SKM-1 treated with dmso at 0.1 percent for 144 hours (cell line): Measurements from ENCODE around the gene IRX2.

Source experiments
- DNase-seq: peaks from one replicate; lab custom pipeline; 2025; ENCODE audit not compliant: unreplicated experiment; lab: John Stamatoyannopoulos, UW

The IRX2 gene

DNA sequence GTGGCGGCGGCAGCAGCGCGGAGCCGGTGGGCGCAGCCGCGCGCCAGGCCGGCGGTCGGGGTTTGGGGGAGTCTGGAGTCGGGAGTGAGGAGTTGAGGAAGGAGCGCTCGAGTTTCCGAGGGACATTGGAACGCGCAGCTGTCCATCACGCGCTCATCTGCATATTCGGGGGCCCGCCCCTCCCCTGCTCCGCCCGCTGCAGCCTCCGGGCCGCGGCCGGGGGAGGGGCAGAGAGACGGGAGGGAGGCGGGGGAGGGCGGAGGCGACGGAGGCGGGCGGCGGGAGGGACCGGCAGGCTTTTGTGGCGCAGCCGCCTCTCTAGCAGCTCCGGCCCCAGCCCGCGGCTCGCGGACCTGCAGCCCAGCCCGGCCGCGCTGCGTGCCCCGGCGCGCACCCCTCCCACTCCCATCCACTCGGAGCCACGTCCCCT is at the start of gene IRX2:
Gene IRX2 (minus strand): TSS at position 86 of the 430 bp plus-strand sequence. CDS start 264 bp downstream, outside the sequence.
- DNase-seq = no peak

GRCh38 chr5:2800035-2800434 is 48.6 kb upstream of the IRX2 start:
- DNase-seq = no peak

GRCh38 chr5:2797981-2798380 is 46.5 kb upstream of the IRX2 start:
- DNase-seq = no peak

GRCh38 chr5:2797160-2797559 is 45.7 kb upstream of the IRX2 start:
- no peak for DNase-seq

DNA sequence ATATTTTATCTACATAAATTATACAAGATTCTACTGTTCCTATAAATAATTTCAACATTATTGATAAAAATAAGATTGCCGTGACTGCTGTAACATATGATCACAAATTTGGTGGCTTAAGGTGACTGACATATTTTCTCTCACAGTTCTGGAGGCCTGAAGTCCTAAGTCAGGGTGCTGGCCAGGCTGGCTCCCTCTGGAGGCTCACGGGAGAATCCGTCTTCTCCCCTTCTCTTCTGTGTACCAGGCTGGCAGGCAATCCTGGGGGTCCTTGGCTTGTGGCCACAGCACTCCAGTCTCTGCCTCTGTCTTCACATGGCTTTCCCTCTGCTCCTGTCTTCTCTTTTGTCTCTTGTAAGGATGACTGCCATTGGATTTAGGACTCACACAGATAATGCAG is 31.7 kb upstream of the IRX2 start:
- no peak for DNase-seq

DNA sequence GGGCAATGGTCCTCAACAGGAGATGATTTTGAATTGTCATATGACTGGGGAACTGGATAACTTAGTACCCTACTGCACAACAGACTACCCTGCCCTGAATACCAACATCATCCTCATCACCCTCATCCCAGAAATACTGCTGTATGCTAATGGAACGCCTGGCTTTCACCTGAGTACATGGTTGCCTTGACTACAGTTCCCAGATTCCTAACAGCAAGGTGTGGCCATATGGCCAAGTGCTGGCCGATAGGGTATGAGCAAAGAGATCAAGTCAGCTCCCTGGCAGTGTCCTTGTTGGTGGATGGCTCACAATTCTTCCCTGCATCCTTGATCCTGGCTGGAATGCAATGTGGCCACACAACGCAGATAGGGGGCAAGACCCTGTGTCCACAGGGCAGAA is 31.2 kb upstream of the IRX2 start:
- DNase-seq = no peak

DNA sequence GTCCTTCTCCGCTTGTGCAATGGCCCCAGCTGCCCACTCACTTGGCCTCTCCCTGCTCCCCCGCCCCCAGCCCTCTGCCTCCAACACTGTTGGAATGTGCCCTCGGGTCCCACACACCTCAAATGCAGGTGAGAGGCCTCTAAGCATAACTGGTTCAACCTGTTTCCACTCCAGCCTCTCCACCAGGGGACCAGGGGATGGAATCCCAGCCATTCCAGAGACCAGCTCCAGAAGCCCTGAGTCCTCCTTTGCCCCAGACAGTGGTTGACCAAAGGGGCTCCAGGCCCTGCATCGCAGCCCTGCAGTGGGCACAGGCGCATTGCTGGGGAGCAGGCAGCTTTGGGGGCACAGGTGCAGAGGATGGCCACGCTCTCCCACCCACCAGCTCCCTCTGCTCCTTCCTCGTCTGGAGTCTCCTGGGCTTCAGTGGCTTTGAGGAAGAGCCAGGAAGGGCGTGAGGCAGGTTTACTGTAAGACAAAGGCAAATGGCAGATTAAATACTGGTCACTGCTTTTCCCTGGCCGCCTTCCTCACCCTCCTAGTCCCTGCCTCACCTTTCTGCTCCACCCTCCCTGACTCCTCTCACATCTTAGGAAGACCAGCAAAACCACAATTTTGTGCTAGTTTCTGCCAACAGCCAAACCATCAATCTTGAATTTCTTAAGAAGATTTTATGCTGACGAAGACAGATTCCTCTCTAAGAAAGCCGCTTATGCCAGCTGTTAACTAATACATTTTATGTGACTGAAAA is 29.1 kb upstream of the IRX2 start:
- DNase-seq = no peak

DNA sequence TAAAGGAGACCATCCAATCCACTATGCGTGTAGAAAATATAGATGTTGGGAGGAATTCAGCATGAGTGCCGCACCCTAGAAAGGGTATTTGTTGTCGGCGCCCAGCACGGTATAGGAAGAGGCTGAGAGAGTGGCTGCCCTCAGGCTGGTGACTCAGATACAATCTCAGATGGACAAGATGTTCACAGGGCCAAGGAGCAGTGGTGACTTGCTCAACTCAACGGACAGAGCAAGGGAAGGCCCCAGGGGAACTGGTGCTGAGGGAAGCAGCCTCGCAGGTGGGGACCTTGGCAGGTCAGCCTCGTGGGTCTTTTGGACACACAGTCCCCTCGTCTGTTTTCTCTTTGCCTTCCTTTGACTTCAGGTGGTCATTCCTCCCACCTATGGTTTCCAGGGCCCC is 28.0 kb upstream of the IRX2 start:
- DNase-seq = no peak

DNA sequence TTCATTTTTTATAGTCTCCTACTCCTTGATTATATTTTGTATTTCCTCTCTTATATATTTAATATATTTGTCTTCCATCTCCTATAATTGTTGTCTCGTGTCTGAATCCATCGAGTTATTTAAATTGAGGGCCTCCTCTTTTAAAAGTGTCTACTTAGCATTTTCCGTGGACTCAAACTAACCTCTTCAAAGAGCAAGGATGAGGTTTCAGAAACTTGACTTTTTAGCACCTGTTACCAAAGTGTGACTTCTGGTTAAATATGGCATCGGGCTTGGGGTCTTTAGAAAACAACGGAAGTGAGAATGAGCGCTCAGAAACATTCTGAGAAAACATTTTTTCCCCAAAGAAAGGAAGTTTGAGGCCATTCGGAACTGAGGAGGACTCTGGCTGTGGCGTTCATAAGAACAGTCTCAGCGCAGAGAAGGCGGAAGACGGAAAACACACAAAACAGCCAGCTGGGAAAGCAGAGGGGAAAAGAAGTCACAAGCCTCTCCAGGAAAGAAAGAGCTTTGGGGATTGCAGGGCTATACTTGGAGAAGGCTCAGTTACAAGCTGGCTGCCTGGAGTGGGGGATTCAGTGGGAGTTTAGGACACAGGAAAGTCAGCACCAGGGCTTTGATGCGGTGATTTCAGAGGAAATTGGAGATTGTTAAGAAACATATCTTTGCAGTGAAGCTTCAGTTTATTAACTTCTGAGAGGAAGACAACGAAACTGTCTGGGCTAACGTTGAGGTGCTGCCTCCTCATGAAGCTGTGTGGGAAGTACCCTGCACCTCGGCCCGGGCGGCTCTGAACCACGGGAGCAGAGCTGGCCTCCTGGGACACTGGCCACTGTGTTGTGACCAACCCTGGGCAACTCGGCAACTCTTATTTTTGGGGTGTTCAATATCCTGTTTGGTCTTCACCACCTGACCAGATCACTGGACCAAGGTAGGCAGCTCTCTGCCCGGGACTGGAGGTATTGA is 25.1 kb upstream of the IRX2 start:
- no peak for DNase-seq

- DNase-seq = no peak
Observed at GRCh38 chr5:2773327-2773726, 21.9 kb upstream of the IRX2 start.

- no peak for DNase-seq
Observed at GRCh38 chr5:2767089-2767488, 15.6 kb upstream of the IRX2 start.

GRCh38 chr5:2764581-2764980 is 13.1 kb upstream of the IRX2 start:
- no peak for DNase-seq

DNA sequence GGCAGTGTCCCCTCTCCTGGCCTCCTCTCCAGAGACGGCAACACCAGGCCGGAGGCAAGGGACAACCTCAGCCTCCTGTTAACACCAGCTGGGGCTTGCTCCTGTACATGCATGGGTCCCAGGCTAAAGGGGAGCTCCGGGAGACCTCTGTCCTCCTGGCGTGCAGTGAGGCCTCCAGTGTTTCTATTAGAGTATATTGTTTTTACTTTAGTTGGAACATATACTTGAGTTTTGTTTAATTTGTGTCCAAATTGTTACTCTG is 12.0 kb upstream of the IRX2 start:
- no peak for DNase-seq

GRCh38 chr5:2762744-2763532 is 11.5 kb upstream of the IRX2 start:
- DNase-seq = no peak

- DNase-seq = no peak
Observed at GRCh38 chr5:2761921-2762488, 10.5 kb upstream of the IRX2 start.

DNA sequence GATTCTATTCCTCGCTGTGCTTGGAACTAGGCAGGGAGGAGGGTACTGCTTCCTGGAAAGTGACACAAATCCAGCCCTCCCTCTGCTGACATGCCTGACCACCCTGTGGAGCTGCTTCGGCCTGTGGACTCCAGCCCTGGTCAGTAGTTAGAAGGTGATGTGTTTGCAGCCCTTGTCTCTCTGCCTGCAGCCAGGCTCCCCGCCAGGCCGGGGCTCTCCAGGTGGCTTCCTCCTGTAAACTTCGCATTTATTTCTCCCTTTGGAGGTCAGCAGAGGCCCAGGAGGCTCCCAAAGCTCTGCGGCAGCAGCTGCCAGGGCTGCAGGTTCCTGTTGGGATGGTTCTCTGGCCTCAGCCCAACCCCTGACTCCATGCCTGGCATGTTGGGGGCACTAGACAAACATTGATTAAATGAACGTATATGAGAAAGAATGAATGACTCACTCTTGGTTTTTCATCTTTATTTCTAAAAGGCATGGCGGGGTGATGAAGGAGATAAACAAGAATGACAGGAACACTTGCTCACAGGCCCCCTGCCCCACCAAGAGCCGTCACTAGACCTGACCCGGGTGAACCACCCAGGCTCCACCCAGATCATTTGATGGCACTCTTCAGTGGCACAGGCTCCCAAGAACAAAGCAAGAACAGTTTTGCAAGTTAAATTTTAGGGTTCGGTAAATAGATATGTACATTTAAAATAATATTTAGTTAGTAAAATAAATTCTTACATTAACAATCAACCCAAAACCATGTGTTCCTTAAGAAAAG is 8.4 kb upstream of the IRX2 start:
- DNase-seq = no peak

DNA sequence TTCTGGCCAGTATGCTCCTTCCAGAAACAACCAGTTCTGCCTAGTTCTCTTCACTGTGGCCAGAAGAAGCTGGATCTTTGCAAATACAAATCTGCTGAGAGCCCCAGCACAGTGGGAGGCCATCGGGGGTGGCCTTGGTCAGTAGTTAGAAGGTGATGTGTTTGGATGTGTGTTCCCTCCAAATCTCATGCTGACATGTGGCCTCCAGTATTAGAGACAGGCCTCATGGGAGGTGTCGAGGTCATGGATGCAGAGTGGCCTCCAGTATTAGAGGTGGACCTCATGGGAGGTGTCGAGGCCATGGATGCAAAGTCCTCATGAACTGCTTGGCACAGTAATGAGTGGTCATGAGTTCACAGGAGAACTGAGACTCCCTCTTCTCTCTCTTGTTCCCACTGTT is 7.6 kb upstream of the IRX2 start:
- no peak for DNase-seq

- DNase-seq = no peak
Observed at GRCh38 chr5:2758632-2759031, 7.2 kb upstream of the IRX2 start.

DNA sequence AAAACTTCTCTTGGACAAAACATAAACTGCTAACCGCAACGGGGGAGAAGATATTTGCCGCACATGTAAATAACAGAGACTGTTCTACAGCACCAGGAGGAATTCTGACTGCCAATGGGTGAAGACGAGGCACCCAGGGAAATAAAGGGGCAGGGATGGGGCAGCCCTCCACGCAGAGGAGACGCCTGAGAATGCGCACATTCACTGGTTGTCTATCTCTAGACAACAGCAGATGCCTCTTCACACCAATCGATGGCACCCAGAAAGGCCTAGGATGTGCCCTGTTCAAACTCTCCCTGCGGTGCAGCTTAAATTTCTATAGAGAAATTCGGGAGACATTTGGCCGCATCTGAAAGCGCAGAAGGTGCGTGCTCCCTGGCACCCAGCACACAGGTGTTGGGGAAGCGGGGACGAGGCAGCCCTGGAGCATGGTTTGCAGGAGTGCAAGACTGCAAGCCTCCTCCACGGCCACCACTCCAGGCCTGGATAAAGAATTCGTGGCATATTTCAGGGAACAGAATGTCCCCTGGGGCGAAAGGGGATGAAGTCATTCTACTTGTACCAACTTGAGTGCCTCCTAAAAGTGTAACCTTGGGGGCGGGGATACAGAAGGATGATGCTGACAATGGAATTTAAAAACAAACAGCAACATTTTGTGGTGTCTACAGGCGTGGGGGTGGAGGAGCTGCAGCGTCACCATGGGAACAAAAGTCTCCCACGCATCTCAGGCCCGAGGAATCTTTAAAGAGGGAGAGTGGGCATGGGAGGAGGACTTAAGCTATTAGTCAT is 6.3 kb upstream of the IRX2 start:
- no peak for DNase-seq
